Measurements from ENCODE around the gene FDXR.

FDXR gene

DNA sequence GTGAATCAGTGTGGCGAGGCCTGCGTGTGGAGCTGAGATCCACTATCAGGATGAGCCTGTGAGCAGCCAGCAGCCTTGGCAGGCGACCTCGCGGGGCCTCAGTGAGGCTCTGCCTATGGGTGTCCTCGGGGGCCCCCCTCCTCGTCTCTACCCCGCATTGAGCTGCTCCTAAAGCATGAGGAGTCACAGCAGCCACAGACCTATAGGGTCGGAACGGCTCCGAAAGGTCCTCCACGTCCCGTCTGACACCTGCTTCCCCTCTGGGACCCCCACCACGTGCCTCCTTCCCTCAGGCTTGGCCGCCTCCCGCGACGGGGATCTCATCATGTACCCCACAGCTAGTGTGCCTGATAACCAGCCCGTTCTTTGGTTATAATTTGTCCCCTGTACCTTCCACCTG is 41.9 kb downstream of the FDXR start:
- TF ChIP-seq GATA3 (IDR thresholded peaks at IDR 0.05; ENCODE audit: low read depth, low read length) (no peak), GATA2 (IDR thresholded peaks at IDR 0.05; ENCODE audit: low read depth, low read length) (no peak)

- TF ChIP-seq GATA3 (IDR thresholded peaks at IDR 0.05; ENCODE audit: low read depth, low read length) = no peak
- no peak for TF ChIP-seq GATA2 (IDR thresholded peaks at IDR 0.05; ENCODE audit: low read depth, low read length)
These were observed 45.0 kb downstream of the FDXR start for GRCh38 chr17:74827800-74828199.

DNA sequence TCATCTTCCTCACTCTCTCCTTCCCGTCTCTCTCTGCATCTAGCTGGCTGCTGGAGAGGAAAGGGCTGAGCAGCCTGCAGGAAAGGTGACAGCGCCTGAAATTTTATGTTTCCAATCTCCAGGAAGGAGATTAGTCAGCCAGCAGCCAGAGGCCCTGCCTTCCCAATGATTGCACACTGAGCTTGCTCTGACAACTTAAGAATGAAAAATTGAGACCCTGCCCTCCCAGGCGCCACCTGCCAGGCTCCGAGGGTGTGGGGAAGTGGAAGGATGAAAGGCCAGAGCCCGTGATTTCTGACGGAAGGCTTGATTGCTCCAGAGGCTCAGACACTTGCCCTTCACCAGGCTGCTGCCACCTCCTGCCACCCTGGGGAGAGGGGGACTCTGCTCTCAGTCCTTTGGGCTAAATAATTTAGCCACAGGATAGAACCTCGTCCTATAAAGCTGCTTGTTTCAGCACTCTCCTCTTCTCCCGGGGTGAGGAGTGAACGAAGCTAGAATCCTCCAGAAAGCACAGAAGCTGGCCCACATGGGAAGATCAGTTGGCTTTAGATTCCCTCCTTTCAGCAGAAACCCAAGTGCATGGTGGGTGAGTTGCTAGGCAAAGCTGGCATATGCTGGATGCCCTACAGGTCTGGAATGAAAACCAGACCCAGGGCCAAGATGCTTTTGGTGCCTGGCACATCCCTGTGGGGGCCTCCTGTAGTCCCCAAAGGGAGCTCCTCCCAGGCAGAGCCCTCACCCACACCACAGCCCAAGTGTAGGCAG is 46.7 kb downstream of the FDXR start:
- no peak for TF ChIP-seq GATA3 (IDR thresholded peaks at IDR 0.05; ENCODE audit: low read depth, low read length)
- TF ChIP-seq GATA2 (IDR thresholded peaks at IDR 0.05; ENCODE audit: low read depth, low read length) = no peak

GRCh38 chr17:74824961-74825627 is 47.7 kb downstream of the FDXR start:
- TF ChIP-seq GATA2 (IDR thresholded peaks at IDR 0.05; ENCODE audit: low read depth, low read length) (no peak), GATA3 (IDR thresholded peaks at IDR 0.05; ENCODE audit: low read depth, low read length) (no peak)

- no peak for TF ChIP-seq GATA3 (IDR thresholded peaks at IDR 0.05; ENCODE audit: low read depth, low read length)
These were observed 49.8 kb downstream of the FDXR start for GRCh38 chr17:74822939-74823367.

DNA sequence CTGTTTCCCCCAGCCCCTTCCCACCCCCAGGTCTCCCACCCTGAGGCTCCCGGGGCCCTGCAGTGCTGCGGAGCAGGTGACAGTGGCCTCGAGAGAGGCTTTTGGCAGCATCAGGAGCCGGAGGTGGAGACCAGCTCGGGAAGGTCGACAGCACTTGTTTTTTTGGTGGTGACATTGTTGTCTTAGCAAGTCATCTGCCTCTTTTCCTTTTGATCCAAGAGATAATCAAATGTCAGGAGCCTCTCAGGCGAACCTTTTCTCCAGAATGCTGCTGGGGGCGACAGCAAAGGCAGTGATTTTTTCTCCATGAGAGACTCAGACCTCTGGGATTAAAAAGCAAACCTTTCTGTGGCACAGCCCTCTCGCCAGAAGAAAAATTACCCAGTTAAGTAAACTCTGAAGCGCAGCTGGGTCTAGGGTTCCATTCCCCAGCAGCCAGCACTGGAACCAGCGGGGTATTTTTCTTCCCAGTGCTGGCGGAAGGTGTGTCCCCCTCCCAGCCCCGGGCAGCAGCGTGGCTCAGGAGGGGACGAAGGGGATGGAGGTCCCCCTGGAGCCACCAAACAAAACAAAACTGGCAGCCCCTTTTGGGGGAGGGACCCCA is 50.4 kb downstream of the FDXR start:
- TF ChIP-seq GATA2 (IDR thresholded peaks at IDR 0.05; ENCODE audit: low read depth, low read length) (no peak), GATA3 (IDR thresholded peaks at IDR 0.05; ENCODE audit: low read depth, low read length) (no peak)

DNA sequence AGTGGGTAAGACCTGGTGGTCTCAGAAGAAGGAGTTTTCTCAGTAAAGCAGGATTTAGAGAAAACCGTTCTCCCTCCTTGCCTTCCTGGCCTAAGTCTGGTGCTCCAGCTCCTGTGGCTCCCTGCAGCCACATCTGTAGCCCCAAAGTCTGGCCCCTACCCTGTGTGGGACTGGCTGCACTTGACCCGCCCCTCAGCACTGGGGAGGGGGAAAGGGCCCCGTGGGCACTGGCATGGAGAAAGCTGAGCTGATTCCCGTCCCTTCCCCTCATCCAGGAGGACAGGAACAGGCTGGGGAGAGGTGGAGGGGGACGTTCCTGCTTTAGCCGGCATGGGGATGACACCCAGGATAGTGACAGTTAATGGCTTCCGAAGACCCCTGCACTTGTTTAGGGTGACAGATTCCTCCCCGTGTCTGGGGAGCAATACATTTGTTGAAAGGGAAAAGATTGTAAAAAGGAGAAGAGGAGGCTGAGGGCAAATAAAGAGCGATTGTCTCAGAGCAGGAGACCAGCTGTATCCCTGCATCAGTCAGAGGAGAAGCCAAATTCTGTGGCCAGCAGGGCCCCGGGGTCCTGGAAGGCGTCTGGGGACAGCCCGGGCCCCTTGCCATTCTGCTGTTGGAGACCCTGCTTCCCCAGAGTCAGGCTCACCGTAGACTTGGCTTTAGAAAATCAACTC is 51.0 kb downstream of the FDXR start:
- no peak for TF ChIP-seq GATA3 (IDR thresholded peaks at IDR 0.05; ENCODE audit: low read depth, low read length)
- TF ChIP-seq GATA2 (IDR thresholded peaks at IDR 0.05; ENCODE audit: low read depth, low read length) = no peak

GRCh38 chr17:74819801-74820436 is 52.9 kb downstream of the FDXR start:
- TF ChIP-seq GATA3 (IDR thresholded peaks at IDR 0.05; ENCODE audit: low read depth, low read length) (no peak), GATA2 (IDR thresholded peaks at IDR 0.05; ENCODE audit: low read depth, low read length) (no peak)

- no peak for TF ChIP-seq GATA3 (IDR thresholded peaks at IDR 0.05; ENCODE audit: low read depth, low read length)
- no peak for TF ChIP-seq GATA2 (IDR thresholded peaks at IDR 0.05; ENCODE audit: low read depth, low read length)
These were observed 54.4 kb downstream of the FDXR start for GRCh38 chr17:74818291-74818938.

- TF ChIP-seq GATA2 (IDR thresholded peaks at IDR 0.05; ENCODE audit: low read depth, low read length) (no peak), GATA3 (IDR thresholded peaks at IDR 0.05; ENCODE audit: low read depth, low read length) (no peak)
These were observed 55.7 kb downstream of the FDXR start for GRCh38 chr17:74816905-74817620.

- TF ChIP-seq GATA3 (IDR thresholded peaks at IDR 0.05; ENCODE audit: low read depth, low read length) = no peak
- no peak for TF ChIP-seq GATA2 (IDR thresholded peaks at IDR 0.05; ENCODE audit: low read depth, low read length)
These were observed 57.0 kb downstream of the FDXR start for GRCh38 chr17:74815550-74816370.

- TF ChIP-seq GATA3 (IDR thresholded peaks at IDR 0.05; ENCODE audit: low read depth, low read length) (no peak), GATA2 (IDR thresholded peaks at IDR 0.05; ENCODE audit: low read depth, low read length) (peak; percentile 75)
These were observed 57.7 kb downstream of the FDXR start for GRCh38 chr17:74815067-74815466.

Measured in SH-SY5Y (cell line).